Peyer's patch (tissue), 4 donors: ENCODE measurements around the gene LOXHD1.

Experiments
- POLR2A ChIP-seq, 2 donors: fragments of 450-650 bp; IDR thresholded peaks; one replicate each; pipeline ENCODE4 v1.5.1; 2017; ENCODE audit warnings: antibody characterized with exemption in 2 of 2, mild to moderate bottlenecking in 2 of 2, moderate library complexity in 2 of 2
- TF ChIP-seq, protein P1 (sequence below), 6 experiments: fragments of 450-650 bp in 4 of 6; fragments of 200-600 bp in 2 of 6; sonication (generic) in 1 of 6; IDR thresholded peaks; one replicate each; pipeline ENCODE4 v1.5.1; 2017 to 2019; ENCODE audit warnings: antibody characterized with exemption in 6 of 6, mild to moderate bottlenecking in 3 of 6, moderate library complexity in 1 of 6

DNA sequence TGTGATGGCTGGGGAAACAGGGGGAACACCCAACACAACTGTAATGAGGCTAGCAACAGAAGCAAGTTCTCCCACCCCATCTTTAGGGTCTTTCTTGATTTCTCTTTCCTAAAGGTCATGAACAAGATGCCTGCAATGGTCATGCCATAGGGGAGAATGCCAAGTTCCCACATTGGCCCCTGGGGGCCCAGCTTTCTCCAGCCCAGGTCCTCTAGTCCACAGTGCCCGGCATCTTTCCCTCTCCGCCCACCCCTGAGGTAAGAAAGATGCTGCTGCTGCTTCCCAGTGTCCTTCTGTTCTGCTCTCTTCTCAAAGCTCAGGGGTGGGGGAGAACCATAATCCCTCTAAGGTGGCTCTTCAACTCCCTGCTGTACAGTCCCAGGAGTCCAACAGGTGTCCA lies 78.0 kb downstream of the LOXHD1 start:
- TF ChIP-seq, protein P1, sequence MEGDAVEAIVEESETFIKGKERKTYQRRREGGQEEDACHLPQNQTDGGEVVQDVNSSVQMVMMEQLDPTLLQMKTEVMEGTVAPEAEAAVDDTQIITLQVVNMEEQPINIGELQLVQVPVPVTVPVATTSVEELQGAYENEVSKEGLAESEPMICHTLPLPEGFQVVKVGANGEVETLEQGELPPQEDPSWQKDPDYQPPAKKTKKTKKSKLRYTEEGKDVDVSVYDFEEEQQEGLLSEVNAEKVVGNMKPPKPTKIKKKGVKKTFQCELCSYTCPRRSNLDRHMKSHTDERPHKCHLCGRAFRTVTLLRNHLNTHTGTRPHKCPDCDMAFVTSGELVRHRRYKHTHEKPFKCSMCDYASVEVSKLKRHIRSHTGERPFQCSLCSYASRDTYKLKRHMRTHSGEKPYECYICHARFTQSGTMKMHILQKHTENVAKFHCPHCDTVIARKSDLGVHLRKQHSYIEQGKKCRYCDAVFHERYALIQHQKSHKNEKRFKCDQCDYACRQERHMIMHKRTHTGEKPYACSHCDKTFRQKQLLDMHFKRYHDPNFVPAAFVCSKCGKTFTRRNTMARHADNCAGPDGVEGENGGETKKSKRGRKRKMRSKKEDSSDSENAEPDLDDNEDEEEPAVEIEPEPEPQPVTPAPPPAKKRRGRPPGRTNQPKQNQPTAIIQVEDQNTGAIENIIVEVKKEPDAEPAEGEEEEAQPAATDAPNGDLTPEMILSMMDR (IDR thresholded peaks at IDR 0.05), result no peak
- no peak for TF ChIP-seq POLR2A (IDR thresholded peaks at IDR 0.05)
